GM21515 (cell line): ENCODE results near the gene UCP3.

Source experiments
- ATAC-seq: cut with Tn5 transposase; IDR thresholded peaks from one replicate; pipeline ENCODE4 v1.9.1; 2021; ENCODE audit not compliant: unreplicated experiment

Gene UCP3

DNA sequence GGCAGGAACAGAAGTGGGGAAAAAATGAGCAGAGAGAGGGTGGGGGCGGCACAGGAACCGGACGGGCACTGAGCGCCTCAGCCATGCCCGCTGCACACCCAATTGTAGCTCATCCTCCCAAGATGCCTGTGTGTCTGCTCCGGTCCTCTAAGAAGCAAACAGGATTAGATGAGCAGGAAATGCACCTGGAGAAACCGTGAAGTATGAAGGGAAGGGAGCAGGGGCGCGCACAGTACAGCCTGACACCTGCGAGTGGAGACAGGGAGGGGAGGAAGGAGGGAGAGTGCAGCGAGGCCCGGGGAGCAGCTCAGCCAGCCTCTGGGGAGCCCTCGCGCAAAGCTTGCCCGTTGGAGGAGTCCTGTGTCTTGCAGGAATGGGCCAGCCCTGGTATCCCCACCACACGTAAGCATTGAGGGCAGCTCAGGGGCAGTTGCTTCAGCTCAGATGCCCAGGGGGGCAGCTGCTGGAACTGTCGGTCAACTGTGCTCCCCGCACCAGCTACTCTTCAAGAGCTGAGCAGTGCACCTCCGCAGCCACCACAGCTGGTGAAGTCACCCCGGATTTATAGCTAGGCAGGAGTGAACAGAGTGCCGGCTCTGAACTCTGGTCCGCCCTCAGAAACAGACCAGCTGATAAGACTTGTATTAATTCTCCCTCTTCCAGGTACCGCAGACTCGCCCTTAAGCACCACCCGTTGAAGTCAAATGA, 51.1 kb downstream of the UCP3 start:
- no peak for ATAC-seq

DNA sequence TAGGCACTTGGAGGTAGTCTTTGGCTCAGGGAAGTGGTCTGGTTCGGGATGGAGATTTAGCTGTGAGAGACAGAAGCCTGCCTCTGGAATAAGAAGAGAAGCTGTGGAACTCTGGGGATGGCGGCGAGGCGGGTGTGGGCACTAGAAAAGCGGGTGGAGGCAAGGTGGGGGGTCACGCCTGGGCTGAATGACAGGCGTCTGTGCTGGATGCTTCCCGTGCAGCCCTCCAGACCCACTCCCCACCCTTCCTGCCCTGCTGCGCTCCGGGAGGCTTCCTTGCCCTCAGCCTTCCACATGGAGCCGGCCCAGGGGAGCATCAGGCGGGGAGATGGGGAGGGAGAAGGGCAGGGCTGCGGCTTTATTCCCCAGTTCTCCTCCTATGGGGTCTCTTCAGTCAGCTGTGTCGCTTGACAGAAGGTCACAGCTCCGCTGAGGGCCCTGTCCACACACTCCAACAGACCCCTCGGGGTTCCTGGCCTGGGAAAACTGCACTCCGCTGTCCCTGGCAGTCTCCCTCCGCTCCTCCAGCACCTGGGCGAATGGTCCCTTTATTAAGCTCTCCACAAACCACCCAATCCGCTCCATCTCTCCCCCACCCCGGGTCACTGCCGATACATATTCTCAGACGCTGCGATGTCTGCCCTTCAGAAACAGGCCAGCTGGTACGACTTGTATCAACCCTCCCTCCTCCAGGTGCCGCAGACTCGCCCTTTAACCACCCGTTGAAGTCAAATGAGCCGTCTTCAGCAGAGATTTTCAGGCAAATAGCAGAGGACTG, 51.8 kb downstream of the UCP3 start:
- no peak for ATAC-seq

DNA sequence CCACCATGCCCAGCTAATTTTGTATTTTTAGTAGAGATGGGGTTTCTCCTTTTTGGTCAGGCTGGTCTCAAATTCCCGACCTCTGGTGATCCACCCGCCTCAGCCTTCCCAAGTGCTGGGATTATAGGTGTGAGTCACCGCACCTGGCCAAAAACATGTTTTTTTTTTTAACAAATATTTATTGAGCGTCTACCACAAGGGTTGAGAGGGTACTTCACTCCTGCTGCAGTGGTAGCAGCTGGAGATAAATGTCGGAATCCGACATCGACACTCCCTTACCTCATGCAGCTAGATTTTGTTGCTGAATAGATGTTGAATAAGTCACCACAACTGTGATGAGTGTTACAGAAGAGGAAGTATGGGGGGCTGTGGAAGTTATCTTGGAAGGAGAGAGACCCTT, 57.1 kb downstream of the UCP3 start:
- no peak for ATAC-seq

DNA sequence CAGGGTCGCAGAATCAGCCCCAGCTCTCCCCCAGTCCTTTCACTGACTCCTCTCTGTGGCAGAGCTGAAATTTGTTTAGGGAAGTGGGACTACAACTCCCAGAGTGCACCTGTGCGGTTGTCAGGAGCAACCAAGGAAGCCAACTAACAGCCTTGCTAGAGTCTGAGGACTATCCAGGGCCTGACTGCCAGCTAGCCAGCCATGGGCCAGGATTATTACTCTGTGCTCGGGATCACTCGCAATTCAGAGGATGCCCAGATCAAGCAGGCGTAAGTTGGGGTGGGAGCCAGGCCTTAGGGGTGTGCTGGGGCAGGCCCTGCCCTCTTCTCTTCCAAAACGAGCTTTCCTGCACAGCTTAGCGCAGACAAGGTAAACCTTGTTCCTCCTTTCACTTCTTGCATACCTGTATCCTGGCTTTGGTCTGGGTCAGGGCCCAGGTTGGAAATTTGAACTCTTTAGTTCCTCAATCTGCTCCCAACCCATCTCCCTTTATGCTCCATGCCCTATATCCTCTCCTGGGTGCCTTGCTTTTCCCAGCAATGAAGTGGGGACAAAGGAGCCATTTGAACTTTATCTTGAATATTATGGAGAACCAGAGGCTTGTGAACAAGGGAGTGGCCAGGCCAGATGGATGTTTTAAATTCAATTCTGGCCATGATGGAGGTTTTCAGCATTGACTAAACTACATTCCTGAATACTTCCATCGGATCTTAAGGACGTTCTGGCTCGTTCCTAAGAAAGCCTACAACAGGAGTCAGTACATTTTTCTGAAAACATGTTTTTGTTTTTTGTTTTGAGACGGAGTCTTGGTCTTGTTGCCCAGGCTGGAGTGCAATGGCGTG, 57.8 kb downstream of the UCP3 start, which contains the start of gene DNAJB13:
DNAJB13 (plus strand) TSS at position 158 of the 842 bp plus-strand sequence; CDS start at position 202, 44 bp downstream.
- no peak for ATAC-seq
